K562 (cell line): ENCODE measurements around the gene ATP13A4. TPM values are rescaled to one million over a fixed set of nuclear protein-coding genes. Genes with fewer than 3 reads are reported as not detected.

Experiments used
- ATAC-seq: fragments of 200-7000 bp; cut with Tn5 transposase; 3 replicates; pipeline ENCODE4 v1.9.1; 2020; ENCODE audit warnings: moderate library complexity
- BruUV-seq: library from RNA; stranded (reverse); fragments of 400-500 nt; replicated peaks from 2 replicates; lab custom pipeline; 2021; lab: Mats Ljungman, UMichigan
- CTCF ChIA-PET: fragments of 300-600 bp; formaldehyde crosslinking; extraction: SDS; loops from one replicate; lab custom pipeline; 2021; ENCODE audit warnings: low intra/inter-chr PET ratio; lab: Yijun Ruan, JAX
- POLR2A ChIA-PET: fragments of 300-600, 350-650 bp; sonication (Branson Sonifier 250); formaldehyde crosslinking; extraction: SDS; loops from one replicate; lab custom pipeline; 2021; ENCODE audit warnings: antibody characterized with exemption, inconsistent platforms; lab: Yijun Ruan, JAX
- DNase-seq, 4 experiments: peaks; one replicate each; pipeline versions ENCODE4 v3.0.0 to v3.0.0-alpha.2; 2011 to 2018; ENCODE audit warnings: low spot score in 3 of 4, mixed read lengths in 3 of 4; ENCODE audit errors: extremely low read depth in 1 of 4
- FAIRE-seq: peaks from 2 replicates; lab custom pipeline; 2011; peaks lifted over from hg19 to GRCh38; lab: Jason Lieb, UNC
- H2AFZ ChIP-seq: 2 replicates; pipeline ENCODE4 v1.6.0; 2011; ENCODE audit warnings: low read depth, low read length, control low read depth, inconsistent platforms
- H3K27ac ChIP-seq: fragments of 200-600 bp; 3 replicates; pipeline ENCODE4 v1.8.0; 2011; ENCODE audit warnings: low read depth, mild to moderate bottlenecking, control low read depth, inconsistent platforms, low read length, moderate library complexity, mixed read lengths; ENCODE audit errors: extremely low read depth
- H3K27me3 ChIP-seq, 2 experiments: fragments of 300-600 bp in 1 of 2; 2 replicates in 1 of 2; 3 replicates in 1 of 2; pipeline versions ENCODE4 v1.6.0 to v1.8.0; 2011; ENCODE audit warnings: inconsistent platforms in 2 of 2, low read length in 2 of 2, mild to moderate bottlenecking in 1 of 2, mixed read lengths in 1 of 2, moderate library complexity in 1 of 2; ENCODE audit not compliant: control insufficient read depth in 2 of 2, insufficient read depth in 2 of 2
- H3K36me3 ChIP-seq: fragments of 300-600 bp; 3 replicates; pipeline ENCODE4 v1.8.0; 2011; ENCODE audit warnings: mild to moderate bottlenecking, low read length, inconsistent platforms; ENCODE audit not compliant: control insufficient read depth, insufficient read depth
- H3K4me1 ChIP-seq, 2 experiments: fragments of 200-600 bp in 1 of 2; replicated peaks in 1 of 2; 2 replicates in 1 of 2; 3 replicates in 1 of 2; pipeline versions ENCODE4 v1.5.1 to v1.8.0; 2011; ENCODE audit warnings: inconsistent platforms in 2 of 2, low read length in 2 of 2, mild to moderate bottlenecking in 1 of 2, mixed read lengths in 1 of 2, moderate library complexity in 1 of 2; ENCODE audit not compliant: control insufficient read depth in 2 of 2, insufficient read depth in 2 of 2
- H3K4me2 ChIP-seq: 2 replicates; pipeline ENCODE4 v1.6.1; 2011; ENCODE audit warnings: low read length, control low read depth, inconsistent platforms, mixed read lengths; ENCODE audit not compliant: insufficient read depth
- H3K4me3 ChIP-seq: fragments of 200-600 bp; sonication (generic), shearing (Covaris generic); 2 replicates; pipeline ENCODE4 v1.5.1; 2016; ENCODE audit warnings: control low read depth, inconsistent platforms
- H3K79me2 ChIP-seq: fragments of 200-600 bp; 3 replicates; pipeline ENCODE4 v1.8.0; 2011; ENCODE audit warnings: low read length, inconsistent platforms; ENCODE audit not compliant: control insufficient read depth, insufficient read depth
- H3K9ac ChIP-seq, 2 experiments: 2 replicates each; pipeline versions ENCODE4 v1.6.0 to v1.6.1; 2011; ENCODE audit warnings: low read depth in 2 of 2, low read length in 2 of 2, control low read depth in 1 of 2, inconsistent platforms in 1 of 2, mild to moderate bottlenecking in 1 of 2, mixed read lengths in 1 of 2; ENCODE audit not compliant: insufficient read depth in 1 of 2
- H3K9me1 ChIP-seq: one replicate; pipeline ENCODE4 v1.6.0; 2011; ENCODE audit warnings: inconsistent platforms, mild to moderate bottlenecking, low read length, moderate library complexity; ENCODE audit not compliant: control insufficient read depth, insufficient read depth
- H3K9me3 ChIP-seq: replicated peaks from 2 replicates; pipeline ENCODE4 v1.5.1; 2011; ENCODE audit warnings: low read depth, low read length, inconsistent platforms; ENCODE audit not compliant: control insufficient read depth, insufficient read depth
- H4K20me1 ChIP-seq: replicated peaks from 2 replicates; pipeline ENCODE4 v1.6.1; 2011; ENCODE audit warnings: low read length, inconsistent platforms, mixed read lengths; ENCODE audit not compliant: control insufficient read depth, insufficient read depth
- SETDB1 ChIP-seq: IDR thresholded peaks from one replicate; pipeline ENCODE4 v1.6.1; 2012; ENCODE audit warnings: low read length, control low read depth, inconsistent platforms
- SRF ChIP-seq, 2 experiments: fragments of 250-450, 450-650 bp in 1 of 2; sonication (Bioruptor Pico) in 1 of 2; sonication (generic) in 1 of 2; formaldehyde crosslinking; IDR thresholded peaks; 2 replicates each; pipeline versions ENCODE4 v1.5.0 to v1.5.1; 2020 to 2022; ENCODE audit warnings: mild to moderate bottlenecking in 1 of 2, missing genetic modification reagents in 1 of 2
- ZNF3 ChIP-seq: fragments of 250-450 bp; sonication (Bioruptor Pico); IDR thresholded peaks from 2 replicates; pipeline ENCODE4 v1.5.0; 2021; ENCODE audit warnings: mild to moderate bottlenecking, moderate library complexity
- ZNF408 ChIP-seq: fragments of 250-450 bp; sonication (Bioruptor Pico); IDR thresholded peaks from 2 replicates; pipeline ENCODE4 v1.4.0; 2020; ENCODE audit warnings: low read depth, mild to moderate bottlenecking, moderate library complexity
- ZNF609 ChIP-seq: sonication (generic); formaldehyde crosslinking; IDR thresholded peaks from 2 replicates; pipeline ENCODE4 v1.8.1; 2023; ENCODE audit warnings: missing genetic modification reagents, mild to moderate bottlenecking, borderline replicate concordance
- WGBS: fragments of 100-300 bp; shearing (Covaris generic); methylation state at CpG from one replicate; pipeline ENCODE4 v1.1.6; 2016; ENCODE audit warnings: low coverage, mixed read lengths; ENCODE audit not compliant: insufficient coverage; ENCODE audit errors: missing lambda C conversion rate; 5-methylcytosine and 5-hydroxymethylcytosine counted together
- in situ Hi-C: fragments of 300-500 bp; cut with MboI; formaldehyde crosslinking; loops from 4 replicates; pipeline ENCODE4 v1.15.0; 2018; ENCODE audit warnings: inconsistent platforms, mixed read lengths
- intact Hi-C: fragments of 100-400 bp; cut with micrococcal nuclease; formaldehyde crosslinking; loops from 2 replicates; pipeline ENCODE4 v1.14.2; 2022
- polyA plus RNA-seq, 8 experiments: library from polyadenylated mRNA; depleted of rRNA in 4 of 8; stranded (reverse) in 5 of 8; unstranded in 3 of 8; fragments of >200 nt; fragmentation: Nextera tagmentation in 2 of 8; fragmentation: Illumina TruSeq in 1 of 8; extraction: Ambion mirVana in 2 of 8; extraction: Trizol in 1 of 8; gene quantifications; 2 replicates each; pipeline versions ENCODE4 v1.2.1 to v1.2.3, GENCODE V29; 2011 to 2014; ENCODE audit warnings: inconsistent platforms in 1 of 8, missing spikeins in 1 of 8
- total RNA-seq, 7 experiments: library from RNA; depleted of rRNA in 6 of 7; stranded (reverse); fragments of >200 nt in 6 of 7; fragmentation: Illumina TruSeq in 2 of 7; extraction: Trizol in 2 of 7; gene quantifications; 2 replicates each; pipeline versions ENCODE4 v1.2.1 to v1.2.3, GENCODE V29; 2011 to 2021; ENCODE audit warnings: low replicate concordance in 1 of 7
- TF ChIP-seq, protein P1 (sequence below): fragments of 200-800 bp; sonication (Bioruptor generic); IDR thresholded peaks from 2 replicates; pipeline ENCODE4 v1.6.1; 2016; ENCODE audit warnings: missing genetic modification characterization, missing compliant biosample characterization
- TF ChIP-seq, protein P2 (sequence below): fragments of 250-450 bp; sonication (Bioruptor Pico); IDR thresholded peaks from 2 replicates; pipeline ENCODE4 v1.4.0; 2020; ENCODE audit warnings: mild to moderate bottlenecking, moderate library complexity

Gene ATP13A4
- total and polyA plus RNA-seq, 9 of the 15 experiments (the other 6 are each of a cell fraction or from before 2014, with no cell fraction given) = 0.03 to 0.14 (median 0.07) TPM; not detected in 6

DNA sequence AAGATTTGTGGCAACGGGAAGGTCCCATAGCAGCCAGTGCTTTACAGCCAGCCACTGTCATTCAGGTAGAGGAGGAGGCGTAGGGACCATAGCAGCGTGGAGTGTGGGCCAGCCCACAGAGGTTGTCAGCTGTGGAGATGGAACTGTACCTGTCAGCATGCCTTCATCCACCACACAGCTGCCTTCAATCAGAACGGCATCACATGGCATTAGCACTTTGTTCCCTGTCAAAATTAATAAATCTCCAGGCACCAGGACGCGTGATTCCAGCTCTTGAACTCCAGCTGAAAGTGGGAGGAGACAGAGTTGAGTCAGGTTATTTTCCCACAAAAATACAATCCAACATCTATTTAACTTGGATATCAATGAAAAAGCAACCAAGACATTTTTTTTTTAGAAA is 84.0 kb downstream of the ATP13A4 start:
- ATAC-seq = no peak
- H3K9me3 ChIP-seq = no peaks in the 10 kb centered on the region
- no peaks in the 10 kb centered on the region for H4K20me1 ChIP-seq
- no TSS peak for BruUV-seq
- no peak for FAIRE-seq
- 1% methylated on average over 6 of the region's 6 CpGs for WGBS
- no peak overlapping the region for H3K4me3 ChIP-seq
- POLR2A ChIA-PET = interaction anchor here (0.7 kb wide), 2 partner anchors 73 to 284 kb away, joined by 3 to 4 read pairs; no protein-coding TSS in a partner anchor
- H3K9me1 ChIP-seq = no peaks in the 10 kb centered on the region
- CTCF ChIA-PET = no interaction called here
- H3K27me3 ChIP-seq = no peaks in the 10 kb centered on the region; a peak in 1 of 5 replicates
- no peaks in the 10 kb centered on the region for H3K36me3 ChIP-seq
- intact Hi-C loops = no loop called here
- H2AFZ ChIP-seq = no peak overlapping the region
- no peaks in the 10 kb centered on the region for H3K79me2 ChIP-seq
- no peaks in the 10 kb centered on the region for H3K4me1 ChIP-seq
- H3K4me2 ChIP-seq = no peak overlapping the region
- no peak for DNase-seq
- no peak overlapping the region for H3K9ac ChIP-seq
- no peak overlapping the region for H3K27ac ChIP-seq
- in situ Hi-C loops = no loop called here
- TF ChIP-seq SRF (CRISPR knock-in tag; IDR thresholded peaks at IDR 0.05) = no peak
- TF ChIP-seq SETDB1 = no peak
- TF ChIP-seq, protein P1, sequence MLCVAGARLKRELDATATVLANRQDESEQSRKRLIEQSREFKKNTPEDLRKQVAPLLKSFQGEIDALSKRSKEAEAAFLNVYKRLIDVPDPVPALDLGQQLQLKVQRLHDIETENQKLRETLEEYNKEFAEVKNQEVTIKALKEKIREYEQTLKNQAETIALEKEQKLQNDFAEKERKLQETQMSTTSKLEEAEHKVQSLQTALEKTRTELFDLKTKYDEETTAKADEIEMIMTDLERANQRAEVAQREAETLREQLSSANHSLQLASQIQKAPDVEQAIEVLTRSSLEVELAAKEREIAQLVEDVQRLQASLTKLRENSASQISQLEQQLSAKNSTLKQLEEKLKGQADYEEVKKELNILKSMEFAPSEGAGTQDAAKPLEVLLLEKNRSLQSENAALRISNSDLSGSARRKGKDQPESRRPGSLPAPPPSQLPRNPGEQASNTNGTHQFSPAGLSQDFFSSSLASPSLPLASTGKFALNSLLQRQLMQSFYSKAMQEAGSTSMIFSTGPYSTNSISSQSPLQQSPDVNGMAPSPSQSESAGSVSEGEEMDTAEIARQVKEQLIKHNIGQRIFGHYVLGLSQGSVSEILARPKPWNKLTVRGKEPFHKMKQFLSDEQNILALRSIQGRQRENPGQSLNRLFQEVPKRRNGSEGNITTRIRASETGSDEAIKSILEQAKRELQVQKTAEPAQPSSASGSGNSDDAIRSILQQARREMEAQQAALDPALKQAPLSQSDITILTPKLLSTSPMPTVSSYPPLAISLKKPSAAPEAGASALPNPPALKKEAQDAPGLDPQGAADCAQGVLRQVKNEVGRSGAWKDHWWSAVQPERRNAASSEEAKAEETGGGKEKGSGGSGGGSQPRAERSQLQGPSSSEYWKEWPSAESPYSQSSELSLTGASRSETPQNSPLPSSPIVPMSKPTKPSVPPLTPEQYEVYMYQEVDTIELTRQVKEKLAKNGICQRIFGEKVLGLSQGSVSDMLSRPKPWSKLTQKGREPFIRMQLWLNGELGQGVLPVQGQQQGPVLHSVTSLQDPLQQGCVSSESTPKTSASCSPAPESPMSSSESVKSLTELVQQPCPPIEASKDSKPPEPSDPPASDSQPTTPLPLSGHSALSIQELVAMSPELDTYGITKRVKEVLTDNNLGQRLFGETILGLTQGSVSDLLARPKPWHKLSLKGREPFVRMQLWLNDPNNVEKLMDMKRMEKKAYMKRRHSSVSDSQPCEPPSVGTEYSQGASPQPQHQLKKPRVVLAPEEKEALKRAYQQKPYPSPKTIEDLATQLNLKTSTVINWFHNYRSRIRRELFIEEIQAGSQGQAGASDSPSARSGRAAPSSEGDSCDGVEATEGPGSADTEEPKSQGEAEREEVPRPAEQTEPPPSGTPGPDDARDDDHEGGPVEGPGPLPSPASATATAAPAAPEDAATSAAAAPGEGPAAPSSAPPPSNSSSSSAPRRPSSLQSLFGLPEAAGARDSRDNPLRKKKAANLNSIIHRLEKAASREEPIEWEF (CRISPR knock-in tag) = no peak
- no peak for TF ChIP-seq ZNF3 (CRISPR knock-in tag)
- no peak for TF ChIP-seq ZNF408 (CRISPR knock-in tag)
- TF ChIP-seq, protein P2, sequence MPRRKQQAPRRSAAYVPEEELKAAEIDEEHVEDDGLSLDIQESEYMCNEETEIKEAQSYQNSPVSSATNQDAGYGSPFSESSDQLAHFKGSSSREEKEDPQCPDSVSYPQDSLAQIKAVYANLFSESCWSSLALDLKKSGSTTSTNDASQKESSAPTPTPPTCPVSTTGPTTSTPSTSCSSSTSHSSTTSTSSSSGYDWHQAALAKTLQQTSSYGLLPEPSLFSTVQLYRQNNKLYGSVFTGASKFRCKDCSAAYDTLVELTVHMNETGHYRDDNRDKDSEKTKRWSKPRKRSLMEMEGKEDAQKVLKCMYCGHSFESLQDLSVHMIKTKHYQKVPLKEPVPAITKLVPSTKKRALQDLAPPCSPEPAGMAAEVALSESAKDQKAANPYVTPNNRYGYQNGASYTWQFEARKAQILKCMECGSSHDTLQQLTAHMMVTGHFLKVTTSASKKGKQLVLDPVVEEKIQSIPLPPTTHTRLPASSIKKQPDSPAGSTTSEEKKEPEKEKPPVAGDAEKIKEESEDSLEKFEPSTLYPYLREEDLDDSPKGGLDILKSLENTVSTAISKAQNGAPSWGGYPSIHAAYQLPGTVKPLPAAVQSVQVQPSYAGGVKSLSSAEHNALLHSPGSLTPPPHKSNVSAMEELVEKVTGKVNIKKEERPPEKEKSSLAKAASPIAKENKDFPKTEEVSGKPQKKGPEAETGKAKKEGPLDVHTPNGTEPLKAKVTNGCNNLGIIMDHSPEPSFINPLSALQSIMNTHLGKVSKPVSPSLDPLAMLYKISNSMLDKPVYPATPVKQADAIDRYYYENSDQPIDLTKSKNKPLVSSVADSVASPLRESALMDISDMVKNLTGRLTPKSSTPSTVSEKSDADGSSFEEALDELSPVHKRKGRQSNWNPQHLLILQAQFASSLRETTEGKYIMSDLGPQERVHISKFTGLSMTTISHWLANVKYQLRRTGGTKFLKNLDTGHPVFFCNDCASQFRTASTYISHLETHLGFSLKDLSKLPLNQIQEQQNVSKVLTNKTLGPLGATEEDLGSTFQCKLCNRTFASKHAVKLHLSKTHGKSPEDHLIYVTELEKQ (CRISPR knock-in tag) = no peak
- TF ChIP-seq ZNF609 (CRISPR knock-in tag) = no peak
